ENCODE results near the gene BSND.

Gene BSND

DNA sequence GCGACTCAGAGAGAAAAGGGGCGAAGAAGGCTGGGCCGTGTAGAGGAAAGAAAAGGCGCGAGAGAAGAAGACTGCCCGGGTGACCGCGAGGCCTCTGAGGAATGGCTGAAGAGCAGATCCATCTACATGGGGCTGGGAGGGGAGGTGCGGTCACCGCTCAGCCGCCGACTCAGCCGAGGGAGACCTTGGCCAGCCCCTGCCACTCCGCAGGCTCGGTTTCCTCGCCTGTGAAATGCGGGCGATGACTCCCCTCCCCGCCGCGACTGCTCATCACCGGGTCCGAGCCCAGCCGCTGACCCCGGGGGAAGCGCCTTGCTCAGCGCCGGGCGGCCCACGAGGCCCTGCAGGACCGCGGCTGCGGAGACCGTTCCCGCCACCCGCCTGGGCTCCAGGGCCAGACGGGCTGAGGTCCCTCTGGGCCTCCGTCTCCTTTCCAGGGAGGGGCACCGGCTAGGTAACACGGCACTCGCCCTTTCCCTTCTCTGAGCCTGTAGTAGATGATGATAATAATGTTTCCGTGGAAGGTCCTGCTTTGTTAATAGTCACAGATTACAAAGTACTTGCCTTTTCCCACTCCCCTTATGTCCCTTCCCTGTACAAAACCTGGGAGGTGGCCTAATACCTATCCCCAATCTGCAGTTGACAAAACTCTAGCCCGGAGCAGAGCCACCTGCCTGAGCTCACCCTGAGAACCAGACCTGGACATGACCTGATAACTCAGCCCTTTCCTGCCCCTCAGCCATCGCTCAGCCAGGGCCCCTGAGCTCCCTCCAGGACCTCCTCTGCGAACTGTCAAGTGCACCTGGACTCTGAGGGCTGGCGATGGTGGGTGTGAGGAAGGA is 1.6 kb upstream of the BSND start:
- Histone ChIP-seq H3K27me3 (ENCODE audit: control insufficient read depth, insufficient read depth, low read length) (peaks cover 43% of the 10 kb centered on the region), H3K4me1 (ENCODE audit: control insufficient read depth, insufficient read depth, low read length) (peaks cover 7% of the 10 kb centered on the region), H3K9ac (ENCODE audit: low read length) (no peak overlapping the region), H3K4me3 (ENCODE audit: low read length) (no peak overlapping the region), H3K36me3 (ENCODE audit: control insufficient read depth, insufficient read depth, low read length) (no peaks in the 10 kb centered on the region), H3K9me3 (ENCODE audit: control insufficient read depth, low read length) (no peaks in the 10 kb centered on the region)

DNA sequence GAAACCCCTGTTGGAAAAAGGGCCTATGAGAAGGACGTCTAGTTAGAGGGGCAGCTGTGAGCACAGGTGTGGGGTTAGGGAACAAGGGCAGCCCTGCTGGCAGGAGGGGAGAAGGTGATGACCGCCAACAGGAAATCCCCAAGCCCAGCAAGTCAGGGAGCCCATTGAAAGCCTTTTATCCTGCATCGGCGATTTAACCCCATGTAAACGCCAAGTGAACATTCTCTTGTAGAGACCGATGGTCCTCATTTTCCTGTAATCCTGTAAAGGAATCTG is 1.1 kb upstream of the BSND start:
- Histone ChIP-seq H3K36me3 (ENCODE audit: control insufficient read depth, insufficient read depth, low read length) (no peaks in the 10 kb centered on the region), H3K4me3 (ENCODE audit: low read length) (no peak overlapping the region), H3K9me3 (ENCODE audit: control insufficient read depth, low read length) (no peaks in the 10 kb centered on the region), H3K27me3 (ENCODE audit: control insufficient read depth, insufficient read depth, low read length) (peaks cover 43% of the 10 kb centered on the region), H3K9ac (ENCODE audit: low read length) (no peak overlapping the region), H3K4me1 (ENCODE audit: control insufficient read depth, insufficient read depth, low read length) (peaks cover 7% of the 10 kb centered on the region)

GRCh38 chr1:54998100-54998499 is 633 bp upstream of the BSND start:
- H3K9me3 ChIP-seq (ENCODE audit: control insufficient read depth, low read length): no peaks in the 10 kb centered on the region
- no peak overlapping the region for H3K9ac ChIP-seq (ENCODE audit: low read length)
- H3K4me1 ChIP-seq (ENCODE audit: control insufficient read depth, insufficient read depth, low read length): peaks cover 7% of the 10 kb centered on the region
- peaks cover 43% of the 10 kb centered on the region for H3K27me3 ChIP-seq (ENCODE audit: control insufficient read depth, insufficient read depth, low read length)
- no peak overlapping the region for H3K4me3 ChIP-seq (ENCODE audit: low read length)
- H3K36me3 ChIP-seq (ENCODE audit: control insufficient read depth, insufficient read depth, low read length): no peaks in the 10 kb centered on the region

DNA sequence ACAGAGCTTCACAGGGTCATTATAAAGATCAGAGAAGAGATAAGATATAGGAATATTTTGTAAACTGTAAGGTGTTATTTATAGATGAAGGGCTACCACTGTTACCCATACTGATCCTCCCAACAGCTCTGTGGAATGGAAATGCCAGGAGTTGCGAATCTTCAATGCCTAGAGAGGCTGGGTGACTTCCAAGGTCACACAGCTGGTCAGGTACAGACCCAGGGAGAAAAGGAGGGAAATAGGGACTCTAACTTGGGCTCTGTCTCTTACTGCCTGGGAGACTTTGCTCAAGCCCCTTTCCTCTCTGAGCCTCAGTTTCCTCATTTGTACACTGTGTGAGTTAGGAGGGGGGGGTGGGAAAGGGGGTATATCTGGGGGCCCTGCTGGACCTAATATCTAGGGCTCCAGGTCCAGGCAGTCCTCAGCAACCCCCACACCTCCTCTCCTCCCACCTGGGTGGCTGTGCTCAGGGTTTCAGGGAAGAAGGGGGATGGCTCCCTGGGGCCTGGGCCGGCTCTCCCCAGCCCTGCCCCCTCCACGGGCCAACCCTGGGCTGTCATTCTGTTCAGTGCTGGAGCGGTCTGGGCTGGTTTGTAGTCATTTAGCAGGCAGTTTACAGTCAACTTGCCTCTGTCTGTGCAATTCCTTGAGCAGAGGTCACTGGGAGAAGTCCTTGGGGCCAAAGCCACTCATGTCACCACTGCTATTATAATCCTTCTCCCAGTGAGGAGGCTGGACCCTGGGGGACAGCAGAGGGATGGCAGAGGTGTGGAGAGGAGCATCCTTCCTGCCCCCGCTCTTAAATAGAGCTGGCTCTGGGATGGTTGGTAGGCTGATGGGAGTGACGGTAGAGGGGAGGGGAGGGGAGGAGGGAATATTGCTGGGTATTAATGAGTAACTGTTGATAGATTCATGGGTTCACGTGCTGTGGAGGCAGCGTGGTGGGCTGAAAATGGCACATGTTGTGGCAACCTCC is 1.7 kb downstream of the BSND start:
- H3K27me3 ChIP-seq (ENCODE audit: control insufficient read depth, insufficient read depth, low read length): peaks cover 36% of the 10 kb centered on the region
- H3K9me3 ChIP-seq (ENCODE audit: control insufficient read depth, low read length): no peaks in the 10 kb centered on the region
- H3K4me3 ChIP-seq (ENCODE audit: low read length): no peak overlapping the region
- H3K36me3 ChIP-seq (ENCODE audit: control insufficient read depth, insufficient read depth, low read length): no peaks in the 10 kb centered on the region
- no peak overlapping the region for H3K9ac ChIP-seq (ENCODE audit: low read length)
- H3K4me1 ChIP-seq (ENCODE audit: control insufficient read depth, insufficient read depth, low read length): peaks cover 7% of the 10 kb centered on the region

- no peaks in the 10 kb centered on the region for H3K9me3 ChIP-seq (ENCODE audit: control insufficient read depth, low read length)
- no peak overlapping the region for H3K9ac ChIP-seq (ENCODE audit: low read length)
- H3K4me3 ChIP-seq (ENCODE audit: low read length): no peak overlapping the region
- peaks cover 5% of the 10 kb centered on the region for H3K4me1 ChIP-seq (ENCODE audit: control insufficient read depth, insufficient read depth, low read length)
- no peaks in the 10 kb centered on the region for H3K36me3 ChIP-seq (ENCODE audit: control insufficient read depth, insufficient read depth, low read length)
- peaks cover 28% of the 10 kb centered on the region for H3K27me3 ChIP-seq (ENCODE audit: control insufficient read depth, insufficient read depth, low read length)
These were observed 2.6 kb downstream of the BSND start for GRCh38 chr1:55001311-55001710.

DNA sequence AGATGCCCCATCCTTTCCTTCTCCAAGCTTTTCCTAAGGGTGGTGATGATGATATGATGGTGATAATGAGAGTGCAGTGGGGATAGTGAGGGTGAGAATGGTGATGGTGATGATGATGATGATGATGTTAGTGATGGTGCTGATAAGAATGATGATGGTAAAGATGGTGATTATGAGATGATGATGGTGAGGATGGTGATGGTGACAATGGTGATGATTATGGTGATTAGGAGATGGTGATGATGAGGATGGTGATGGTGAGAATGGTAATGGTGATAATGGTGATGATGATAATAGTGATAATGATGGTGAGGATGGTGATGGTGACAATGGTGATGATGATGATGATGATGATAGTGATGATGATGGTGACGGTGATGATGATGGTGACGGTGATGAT is 4.0 kb downstream of the BSND start:
- no peaks in the 10 kb centered on the region for H3K36me3 ChIP-seq (ENCODE audit: control insufficient read depth, insufficient read depth, low read length)
- H3K4me1 ChIP-seq (ENCODE audit: control insufficient read depth, insufficient read depth, low read length): no peaks in the 10 kb centered on the region
- H3K9me3 ChIP-seq (ENCODE audit: control insufficient read depth, low read length): no peaks in the 10 kb centered on the region
- no peak overlapping the region for H3K9ac ChIP-seq (ENCODE audit: low read length)
- no peak overlapping the region for H3K4me3 ChIP-seq (ENCODE audit: low read length)
- H3K27me3 ChIP-seq (ENCODE audit: control insufficient read depth, insufficient read depth, low read length): peaks cover 15% of the 10 kb centered on the region

DNA sequence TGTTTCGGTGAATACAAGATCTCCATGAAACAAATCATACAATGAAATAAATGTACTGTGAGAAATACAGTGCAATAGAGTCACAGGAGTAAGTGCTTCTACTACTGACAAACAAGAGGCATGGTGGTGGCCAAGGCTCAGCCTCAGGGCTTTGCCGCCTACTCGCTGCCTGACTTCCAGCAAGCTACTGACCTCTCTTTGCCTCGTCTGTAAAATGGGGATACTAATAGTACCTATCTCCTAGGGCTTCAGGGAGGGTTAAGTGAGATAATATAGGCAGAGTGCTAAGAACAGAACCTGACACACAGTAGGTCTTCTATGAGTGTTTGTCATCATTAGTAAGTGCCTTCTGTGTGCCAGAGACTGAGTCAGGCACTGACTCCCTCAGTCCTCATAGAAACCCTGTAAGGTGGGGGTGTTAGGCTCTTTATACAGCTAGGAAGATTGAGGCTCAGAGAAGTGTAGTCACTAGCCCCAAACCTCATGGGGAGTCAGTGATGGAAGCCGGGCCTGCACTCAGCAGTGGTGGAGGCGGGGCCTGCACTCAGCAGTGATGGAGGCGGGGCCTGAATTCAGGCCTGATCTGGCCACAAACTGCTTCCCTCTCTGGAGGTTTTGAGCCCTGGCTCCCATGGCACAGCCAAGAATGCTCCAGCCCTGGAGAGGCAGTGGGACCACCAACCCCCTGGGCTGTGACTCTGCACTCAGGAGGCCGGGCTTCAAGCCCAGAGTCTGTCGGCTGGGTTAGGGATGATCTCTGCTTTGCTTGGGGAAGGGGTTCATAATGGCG is 6.8 kb downstream of the BSND start:
- Histone ChIP-seq H3K27me3 (ENCODE audit: control insufficient read depth, insufficient read depth, low read length) (peaks cover 8% of the 10 kb centered on the region), H3K36me3 (ENCODE audit: control insufficient read depth, insufficient read depth, low read length) (no peaks in the 10 kb centered on the region), H3K4me1 (ENCODE audit: control insufficient read depth, insufficient read depth, low read length) (no peaks in the 10 kb centered on the region), H3K4me3 (ENCODE audit: low read length) (no peak overlapping the region), H3K9me3 (ENCODE audit: control insufficient read depth, low read length) (no peaks in the 10 kb centered on the region), H3K9ac (ENCODE audit: low read length) (no peak overlapping the region)

- Histone ChIP-seq H3K4me1 (ENCODE audit: control insufficient read depth, insufficient read depth, low read length) (no peaks in the 10 kb centered on the region), H3K9ac (ENCODE audit: low read length) (no peak overlapping the region), H3K9me3 (ENCODE audit: control insufficient read depth, low read length) (no peaks in the 10 kb centered on the region)
These were observed 8.2 kb downstream of the BSND start for GRCh38 chr1:55006931-55007330.

GRCh38 chr1:55007625-55008024 is 8.9 kb downstream of the BSND start:
- H3K9me3 ChIP-seq (ENCODE audit: control insufficient read depth, low read length): no peaks in the 10 kb centered on the region
- H3K9ac ChIP-seq (ENCODE audit: low read length): no peak overlapping the region
- peaks cover 7% of the 10 kb centered on the region for H3K27me3 ChIP-seq (ENCODE audit: control insufficient read depth, insufficient read depth, low read length)
- H3K36me3 ChIP-seq (ENCODE audit: control insufficient read depth, insufficient read depth, low read length): no peaks in the 10 kb centered on the region
- no peaks in the 10 kb centered on the region for H3K4me1 ChIP-seq (ENCODE audit: control insufficient read depth, insufficient read depth, low read length)
- no peak overlapping the region for H3K4me3 ChIP-seq (ENCODE audit: low read length)

More at GRCh38 chr1:55006931-55007330, 8.2 kb downstream of the BSND start:
- H3K27me3 ChIP-seq (ENCODE audit: control insufficient read depth, insufficient read depth, low read length): peaks cover 4% of the 10 kb centered on the region
- H3K36me3 ChIP-seq (ENCODE audit: control insufficient read depth, insufficient read depth, low read length): no peaks in the 10 kb centered on the region
- H3K4me3 ChIP-seq (ENCODE audit: low read length): no peak overlapping the region

- H3K36me3 ChIP-seq (ENCODE audit: control insufficient read depth, insufficient read depth, low read length): no peaks in the 10 kb centered on the region
- H3K4me1 ChIP-seq (ENCODE audit: control insufficient read depth, insufficient read depth, low read length): no peaks in the 10 kb centered on the region
- no peaks in the 10 kb centered on the region for H3K9me3 ChIP-seq (ENCODE audit: control insufficient read depth, low read length)
- no peak overlapping the region for H3K4me3 ChIP-seq (ENCODE audit: low read length)
- H3K9ac ChIP-seq (ENCODE audit: low read length): no peak overlapping the region
- H3K27me3 ChIP-seq (ENCODE audit: control insufficient read depth, insufficient read depth, low read length): peaks cover 11% of the 10 kb centered on the region
These were observed 11.6 kb downstream of the BSND start for GRCh38 chr1:55010194-55010886.

DNA sequence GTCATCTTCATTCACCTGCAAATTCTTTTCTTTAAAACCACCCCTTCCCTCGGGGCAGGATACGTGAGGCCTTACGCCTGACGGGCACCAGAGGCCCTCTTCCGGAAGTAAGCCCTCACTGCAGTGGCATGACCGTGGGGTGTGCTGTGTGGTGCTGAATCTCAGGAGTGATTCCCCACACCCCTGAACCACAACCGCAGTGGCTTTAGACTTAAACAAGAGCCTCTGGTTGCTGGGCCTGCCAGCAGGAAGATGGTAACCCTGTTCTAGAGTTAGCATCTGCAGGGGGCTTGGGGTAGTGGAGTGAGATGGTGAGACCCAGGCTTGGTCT is 12.1 kb downstream of the BSND start:
- Histone ChIP-seq H3K9ac (ENCODE audit: low read length) (no peak overlapping the region), H3K9me3 (ENCODE audit: control insufficient read depth, low read length) (no peaks in the 10 kb centered on the region), H3K27me3 (ENCODE audit: control insufficient read depth, insufficient read depth, low read length) (peaks cover 16% of the 10 kb centered on the region), H3K36me3 (ENCODE audit: control insufficient read depth, insufficient read depth, low read length) (no peaks in the 10 kb centered on the region), H3K4me1 (ENCODE audit: control insufficient read depth, insufficient read depth, low read length) (no peaks in the 10 kb centered on the region), H3K4me3 (ENCODE audit: low read length) (no peak overlapping the region)

All from mucosa of stomach (tissue), 1 donor.